ENCODE results near the gene GIMAP5.

The GIMAP5 gene

DNA sequence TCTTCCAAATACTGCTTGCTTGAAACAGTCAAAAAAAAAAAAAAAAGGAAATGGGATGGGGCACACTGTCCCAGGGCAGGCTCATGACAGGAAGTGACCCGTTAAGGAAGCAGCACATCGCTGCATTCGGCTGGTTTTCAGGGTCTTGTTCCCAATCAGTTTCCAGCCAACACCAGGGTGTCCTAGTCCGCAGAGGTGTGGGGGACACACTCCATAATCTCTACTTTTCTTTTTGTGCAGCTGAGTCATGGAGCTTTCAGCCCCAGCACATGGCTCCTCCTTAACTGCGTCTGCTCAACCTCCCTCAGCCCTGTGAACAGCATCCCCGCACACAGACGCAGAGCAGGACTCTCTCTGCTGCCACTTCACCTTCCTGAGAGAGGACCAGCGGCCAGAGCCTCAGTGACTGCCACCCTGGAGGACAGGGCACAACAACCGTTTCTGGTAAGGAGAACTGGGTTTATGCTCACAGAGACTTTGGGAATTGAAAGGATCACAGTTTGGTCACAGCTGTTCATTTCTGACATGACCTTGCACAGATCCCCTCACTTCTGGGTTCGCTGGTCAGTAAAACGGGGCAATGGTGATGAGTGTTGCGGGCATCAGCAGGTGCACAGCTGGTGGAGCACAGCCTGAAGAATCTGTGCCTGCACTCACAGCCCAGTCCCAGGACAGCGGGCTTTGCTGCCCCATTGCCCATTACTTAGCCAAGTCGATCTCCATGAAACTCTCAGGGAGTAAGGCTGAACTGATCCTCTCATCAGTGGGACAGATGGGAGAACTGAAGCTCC is at the start of gene GIMAP5:
TSS of gene GIMAP5 (plus strand) at position 154 of the 791 bp plus-strand sequence. CDS start 3,467 bp downstream, outside the sequence.
- DNase-seq, result peak; percentile 56

DNA sequence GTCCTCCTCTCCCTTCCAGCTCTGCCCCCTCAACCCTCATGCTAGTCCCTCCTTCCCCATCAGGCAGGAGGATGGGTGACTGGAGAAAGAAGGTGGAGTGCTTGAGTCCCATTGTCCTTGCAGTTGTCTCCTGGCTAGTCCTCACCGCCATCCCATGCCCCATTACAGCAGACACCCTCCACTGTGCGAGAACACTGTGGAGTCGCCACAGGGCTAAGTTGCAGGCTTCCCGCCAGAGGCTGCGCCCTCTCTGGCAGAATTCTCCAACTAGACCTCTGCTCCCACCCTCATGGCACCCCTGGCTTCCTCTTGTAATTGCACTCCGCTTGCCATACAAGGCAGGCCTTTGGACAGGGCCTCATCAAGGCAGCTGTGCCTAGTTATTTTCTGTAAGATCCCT is 48.6 kb upstream of the GIMAP5 start:
- no peak for DNase-seq

DNA sequence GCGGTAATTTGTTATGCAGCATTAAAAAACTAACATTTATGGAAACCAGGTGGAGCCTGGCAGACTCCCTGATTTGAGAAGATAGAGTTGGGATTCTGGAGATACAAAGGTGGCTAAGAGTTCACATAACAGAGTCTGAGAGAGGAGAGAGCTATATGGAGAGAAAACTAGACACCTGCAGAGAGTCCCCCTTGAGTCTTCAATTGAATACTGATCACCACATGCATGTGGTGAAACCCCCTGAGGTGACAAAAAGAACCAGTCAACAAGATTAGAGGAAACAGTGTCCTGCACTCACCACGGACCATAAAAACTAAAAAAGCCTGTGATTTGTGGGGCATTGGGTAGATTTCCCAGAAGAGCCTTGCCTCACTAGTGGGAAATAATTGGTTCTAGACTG is 41.6 kb upstream of the GIMAP5 start:
- DNase-seq, result no peak

DNA sequence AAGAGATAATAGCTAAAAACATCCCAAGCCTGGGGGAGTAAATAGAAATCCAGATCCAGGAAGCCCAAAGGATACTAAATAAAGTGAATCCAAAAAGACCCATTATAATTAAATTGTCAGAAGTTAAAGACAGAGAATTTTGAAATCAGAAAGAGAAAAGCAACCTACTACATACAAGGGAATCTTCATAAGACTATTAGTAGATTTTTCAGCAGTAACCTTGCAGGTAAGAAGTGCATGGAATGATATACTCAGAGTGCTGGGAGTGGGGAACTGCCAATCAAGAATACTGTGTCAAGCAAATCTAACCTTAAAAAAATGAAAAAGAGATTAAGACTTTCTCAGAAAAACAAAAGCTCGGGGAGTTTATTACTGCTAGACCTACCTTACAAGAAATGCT is 34.0 kb upstream of the GIMAP5 start:
- no peak for DNase-seq

DNA sequence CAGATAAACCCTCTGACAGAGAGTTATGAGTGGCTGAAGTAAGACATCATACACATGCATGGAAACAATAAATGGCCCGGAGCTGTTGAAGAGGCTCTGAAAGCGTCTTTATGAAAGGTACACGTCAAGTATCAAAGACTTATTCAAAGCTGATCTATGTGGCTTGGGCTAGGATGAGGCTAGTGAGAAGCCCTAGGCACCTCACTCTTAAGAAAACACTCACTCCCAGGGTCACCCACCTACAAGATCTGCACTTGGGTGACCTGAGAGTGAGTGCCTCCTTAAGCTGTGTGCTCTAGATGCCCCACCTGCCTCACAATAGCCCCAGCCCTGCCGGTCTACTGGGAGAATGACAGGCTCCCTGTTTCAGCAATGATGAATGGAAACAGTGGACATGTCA is 21.9 kb upstream of the GIMAP5 start:
- DNase-seq, result peak; percentile 21

DNA sequence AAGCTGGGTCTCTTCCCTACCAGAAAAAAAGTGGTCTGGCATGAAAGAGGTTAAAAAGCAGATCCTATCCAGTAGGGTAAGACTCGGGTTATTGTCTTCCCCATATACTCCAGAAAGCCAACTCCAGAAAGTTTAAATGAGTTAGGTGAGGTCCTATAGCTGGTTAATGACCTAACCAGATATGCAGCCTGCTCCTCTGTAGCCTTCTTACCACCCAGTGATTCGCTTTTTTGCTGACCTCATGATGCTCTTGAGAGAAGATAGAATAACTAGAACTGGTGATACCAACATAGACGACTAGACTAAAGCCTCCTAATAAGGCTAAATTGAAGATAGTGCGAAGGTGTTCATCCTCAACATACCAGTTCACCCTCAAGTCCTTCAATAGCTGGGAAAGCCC is 21.5 kb upstream of the GIMAP5 start:
- DNase-seq, result no peak

DNA sequence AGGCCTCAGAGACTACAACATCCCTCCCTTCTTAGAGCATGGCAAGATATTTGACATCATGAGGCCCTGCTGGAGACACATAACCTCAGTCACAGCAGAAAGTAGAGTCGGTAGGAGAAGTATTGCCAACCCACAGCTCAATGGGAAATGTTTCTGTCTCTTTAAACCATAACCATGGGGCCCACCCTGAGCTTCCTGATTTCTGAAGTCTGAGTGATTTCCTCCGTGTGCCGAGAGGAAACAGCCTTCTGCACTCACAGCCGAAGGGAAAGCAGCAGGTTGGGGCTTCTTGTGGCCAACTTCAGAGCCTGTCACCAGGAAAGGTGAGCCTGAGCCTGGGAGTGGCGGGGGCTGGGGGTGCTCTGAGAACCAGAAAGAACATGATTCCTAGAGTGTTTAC is 20.9 kb upstream of the GIMAP5 start, which contains the start of gene GIMAP1:
TSS of gene GIMAP1 (plus strand) at position 246 of the 400 bp plus-strand sequence. CDS start 2,435 bp downstream, outside the sequence.
- peak; percentile 60 for DNase-seq

DNA sequence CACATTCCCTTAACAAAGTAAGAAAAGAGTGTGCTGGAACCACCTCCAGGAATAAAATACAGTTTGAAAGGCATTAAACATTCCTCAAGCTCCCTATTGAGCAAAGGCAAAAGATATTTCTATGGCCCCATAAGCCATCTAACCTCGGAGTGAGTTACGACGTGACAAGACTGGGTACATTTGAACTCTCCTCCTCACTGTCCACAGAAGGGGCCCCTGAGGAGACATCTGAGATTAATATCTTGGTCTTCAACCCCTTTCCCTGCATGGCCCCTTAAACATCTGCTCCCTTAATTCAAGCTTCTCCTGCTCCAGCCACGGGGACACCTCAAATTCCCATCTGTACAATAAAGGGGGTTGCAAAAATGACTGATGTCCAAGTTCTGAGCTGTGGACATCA is 20.3 kb upstream of the GIMAP5 start:
- DNase-seq, result no peak

DNA sequence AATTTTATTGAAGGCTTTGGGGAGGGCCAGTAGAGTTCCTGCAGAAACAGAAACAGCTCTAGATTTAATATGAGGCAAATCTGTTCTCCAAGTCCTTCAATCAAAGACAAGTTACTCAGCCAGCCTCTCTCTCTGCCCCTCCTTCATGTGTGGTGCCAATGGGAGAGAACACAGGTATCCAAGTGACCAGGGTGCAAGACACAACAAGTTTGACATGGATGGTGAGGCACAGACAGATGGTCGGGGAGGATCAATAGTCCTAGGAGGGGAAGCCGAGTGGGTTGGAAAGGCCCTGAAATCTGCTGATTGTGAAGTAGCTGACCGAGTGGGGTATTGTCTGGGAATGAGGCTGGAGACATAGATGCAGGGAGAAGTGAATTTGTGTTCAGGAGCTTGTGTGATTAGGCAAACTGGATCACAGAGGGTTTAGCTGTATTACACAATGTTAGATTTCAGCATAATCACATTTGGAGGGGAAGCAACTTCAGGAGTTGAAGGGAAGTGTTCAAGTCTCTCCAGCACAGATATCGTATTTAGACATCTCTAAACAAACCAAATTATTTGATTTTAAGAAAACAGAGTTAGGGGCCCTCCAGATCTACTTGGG is 19.3 kb upstream of the GIMAP5 start:
- no peak for DNase-seq

DNA sequence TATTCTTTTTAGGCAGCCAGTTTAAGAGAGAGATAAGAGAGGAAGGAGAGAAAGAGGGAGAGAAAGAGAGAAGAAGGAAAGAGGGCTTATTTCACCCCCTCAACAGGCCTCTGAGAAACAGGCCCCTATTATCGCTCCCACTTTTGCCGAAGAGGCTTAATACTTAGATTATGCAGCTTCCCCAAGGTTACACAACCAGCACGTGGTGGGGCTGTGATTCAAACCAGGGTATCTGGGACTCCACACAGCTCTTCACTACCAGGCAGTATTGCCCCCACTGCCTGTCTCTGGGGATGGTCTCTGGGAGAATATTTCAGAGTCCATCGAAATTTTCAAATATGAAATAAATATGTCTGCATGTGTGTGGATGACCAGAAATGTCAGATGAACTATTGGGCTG is 17.8 kb upstream of the GIMAP5 start:
- DNase-seq, result no peak

DNA sequence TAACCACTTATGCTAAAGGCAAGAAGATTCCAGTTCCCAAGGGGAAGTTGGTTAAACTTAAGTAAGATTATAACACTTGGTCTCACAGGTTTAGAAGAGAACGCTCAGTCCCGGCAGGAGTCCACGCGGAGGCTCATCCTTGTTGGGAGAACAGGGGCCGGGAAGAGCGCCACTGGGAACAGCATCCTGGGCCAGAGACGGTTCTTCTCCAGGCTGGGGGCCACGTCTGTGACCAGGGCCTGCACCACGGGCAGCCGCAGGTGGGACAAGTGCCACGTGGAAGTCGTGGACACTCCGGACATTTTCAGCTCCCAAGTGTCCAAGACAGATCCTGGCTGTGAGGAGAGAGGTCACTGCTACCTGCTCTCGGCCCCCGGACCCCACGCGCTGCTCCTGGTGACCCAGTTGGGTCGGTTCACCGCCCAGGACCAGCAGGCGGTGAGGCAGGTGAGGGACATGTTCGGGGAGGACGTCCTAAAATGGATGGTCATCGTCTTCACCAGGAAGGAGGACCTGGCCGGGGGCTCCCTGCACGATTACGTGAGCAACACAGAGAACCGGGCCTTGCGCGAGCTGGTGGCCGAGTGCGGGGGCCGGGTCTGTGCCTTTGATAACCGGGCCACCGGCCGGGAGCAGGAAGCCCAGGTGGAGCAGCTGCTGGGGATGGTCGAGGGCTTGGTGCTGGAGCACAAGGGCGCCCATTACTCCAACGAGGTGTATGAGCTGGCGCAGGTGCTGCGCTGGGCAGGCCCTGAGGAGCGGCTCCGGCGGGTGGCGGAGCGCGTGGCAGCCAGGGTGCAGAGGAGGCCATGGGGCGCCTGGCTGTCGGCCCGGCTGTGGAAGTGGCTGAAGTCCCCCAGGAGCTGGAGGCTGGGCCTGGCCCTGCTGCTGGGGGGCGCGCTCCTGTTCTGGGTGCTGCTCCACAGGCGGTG is 17.0 kb upstream of the GIMAP5 start:
- no peak for DNase-seq

DNA sequence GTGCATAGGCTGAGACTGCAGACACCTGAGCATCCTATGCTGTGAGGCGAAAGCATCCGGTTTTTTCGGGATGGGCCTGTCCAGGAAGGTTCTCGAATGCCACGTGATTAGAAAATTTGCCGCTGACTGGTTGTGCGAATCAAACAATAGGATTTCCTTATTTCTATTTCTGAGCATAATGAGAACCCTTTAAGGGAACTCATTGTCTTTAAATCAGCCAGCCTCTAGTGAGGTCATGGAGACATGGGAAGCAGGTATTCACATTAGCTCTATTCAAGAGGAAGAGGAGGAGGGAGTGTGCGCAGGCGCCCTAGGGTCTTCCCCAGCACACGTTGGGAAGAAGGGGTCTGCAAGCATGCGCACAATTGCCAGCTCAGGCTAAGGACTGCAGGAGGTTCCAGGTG is 15.2 kb upstream of the GIMAP5 start:
- no peak for DNase-seq

DNA sequence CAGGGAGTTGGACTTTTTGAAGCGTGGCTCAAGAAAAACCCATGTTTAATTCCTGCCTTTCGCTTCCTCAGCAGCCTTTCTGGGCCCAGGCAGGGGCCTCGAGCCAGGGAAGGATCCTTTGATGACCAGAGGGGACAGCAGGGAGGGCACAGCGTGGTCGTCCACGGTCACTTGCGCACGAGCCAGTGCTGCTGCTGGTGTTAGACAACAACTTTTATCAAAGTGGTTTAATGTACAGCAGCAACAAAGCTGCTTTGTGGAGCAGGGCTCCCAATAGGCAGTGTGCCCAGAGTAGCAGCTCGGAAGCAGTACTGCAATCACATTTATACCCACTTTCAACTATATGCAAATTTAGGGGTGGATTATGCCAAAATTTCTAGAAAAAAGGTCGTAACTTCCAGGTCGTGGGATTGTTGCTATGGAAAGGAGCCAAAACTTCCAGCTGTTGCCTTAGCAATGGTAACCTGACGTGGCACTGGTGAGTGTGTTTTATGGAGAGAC is 14.7 kb upstream of the GIMAP5 start:
- DNase-seq, result no peak

DNA sequence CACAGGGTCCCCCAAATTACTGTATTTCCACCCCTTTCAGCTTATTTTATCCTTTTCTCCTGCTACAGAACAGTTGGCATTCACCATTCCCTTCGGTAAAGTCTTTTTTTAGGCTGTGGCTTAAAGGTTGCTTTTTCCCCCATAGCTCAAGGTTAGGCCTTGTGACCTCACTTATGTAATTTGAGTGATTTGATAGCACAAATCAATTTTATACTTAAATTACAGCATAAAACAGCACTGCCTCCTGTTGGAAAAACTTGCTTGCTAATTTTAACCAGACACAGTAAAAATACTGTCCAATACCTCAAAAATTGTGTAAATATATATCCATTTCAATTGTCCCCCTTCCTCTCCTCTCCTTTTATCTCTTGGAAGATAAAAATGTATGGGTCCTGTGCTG is 13.8 kb upstream of the GIMAP5 start:
- DNase-seq, result no peak

DNA sequence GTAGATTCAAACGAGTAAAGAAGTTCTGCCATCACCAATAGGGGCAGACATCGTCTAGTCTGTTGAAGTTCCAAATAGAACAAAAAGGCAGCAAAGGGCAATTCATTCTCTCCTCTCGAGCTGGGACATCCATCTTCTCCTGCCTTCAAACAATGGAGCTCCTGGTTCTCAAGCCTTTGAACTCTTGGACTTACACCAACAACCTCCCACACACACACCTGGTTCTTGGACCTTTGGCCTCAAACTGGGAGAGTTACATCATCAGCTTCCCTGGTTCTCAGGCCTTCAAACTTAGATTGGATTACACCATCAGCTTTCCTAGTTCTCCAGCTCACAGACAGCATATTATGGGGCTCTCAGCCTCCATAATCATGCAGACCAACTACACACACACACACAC is 9.8 kb upstream of the GIMAP5 start:
- no peak for DNase-seq

DNA sequence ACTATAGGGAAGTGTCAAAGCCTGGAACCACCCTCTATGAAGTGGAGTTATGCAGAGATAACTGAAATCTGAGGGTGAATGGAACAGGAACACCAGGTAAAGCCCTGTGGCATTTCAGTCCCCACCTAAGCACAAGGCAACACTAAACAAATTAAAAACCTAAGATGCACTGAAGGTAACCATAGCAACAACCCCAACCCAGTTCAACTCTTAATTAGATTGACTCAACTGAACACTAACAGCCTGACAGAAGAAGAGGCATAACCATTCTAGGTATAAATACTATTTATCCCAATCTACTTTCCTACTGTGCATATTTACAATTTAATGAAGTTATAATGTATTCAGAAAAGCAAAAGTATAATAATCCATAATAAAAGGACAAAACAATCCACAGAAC is 9.2 kb upstream of the GIMAP5 start:
- no peak for DNase-seq

DNA sequence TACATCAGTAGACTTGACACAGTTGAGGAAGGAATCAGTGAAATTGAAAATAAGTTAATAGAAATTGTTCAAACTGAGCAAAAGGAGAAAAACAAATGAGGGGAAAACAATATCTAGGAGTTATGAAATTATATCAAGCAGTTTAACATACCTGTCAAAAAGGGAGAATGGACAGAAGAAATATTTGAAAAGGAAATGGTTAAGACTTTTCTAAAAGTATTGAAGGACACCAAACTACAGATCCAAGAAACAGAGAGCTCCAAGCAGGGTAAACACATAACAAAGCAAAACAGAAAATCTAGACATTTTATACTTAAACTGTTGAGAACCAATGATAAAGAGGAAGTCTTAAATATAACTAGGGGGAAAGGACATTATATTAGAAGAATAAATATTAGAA is 8.6 kb upstream of the GIMAP5 start:
- DNase-seq, result no peak

DNA sequence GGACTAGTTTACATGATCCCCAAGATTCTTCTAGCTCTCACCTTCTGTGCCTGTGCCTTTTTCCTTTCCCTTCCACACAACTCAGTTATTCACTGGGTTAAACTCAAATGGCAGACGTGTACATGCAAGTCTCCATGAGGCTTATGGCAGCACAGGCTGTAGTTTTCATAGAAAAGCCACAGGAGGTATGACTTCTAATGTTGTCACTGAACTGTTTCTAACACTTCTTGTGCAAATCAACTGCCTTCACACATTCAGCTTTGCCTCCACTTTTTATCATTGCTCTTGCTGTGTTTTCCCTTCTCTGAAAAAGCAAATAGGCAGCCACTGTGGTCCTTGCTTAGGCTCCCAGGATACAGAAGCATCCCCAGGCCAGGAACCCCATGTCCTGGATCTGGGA is 5.3 kb upstream of the GIMAP5 start:
- no peak for DNase-seq

DNA sequence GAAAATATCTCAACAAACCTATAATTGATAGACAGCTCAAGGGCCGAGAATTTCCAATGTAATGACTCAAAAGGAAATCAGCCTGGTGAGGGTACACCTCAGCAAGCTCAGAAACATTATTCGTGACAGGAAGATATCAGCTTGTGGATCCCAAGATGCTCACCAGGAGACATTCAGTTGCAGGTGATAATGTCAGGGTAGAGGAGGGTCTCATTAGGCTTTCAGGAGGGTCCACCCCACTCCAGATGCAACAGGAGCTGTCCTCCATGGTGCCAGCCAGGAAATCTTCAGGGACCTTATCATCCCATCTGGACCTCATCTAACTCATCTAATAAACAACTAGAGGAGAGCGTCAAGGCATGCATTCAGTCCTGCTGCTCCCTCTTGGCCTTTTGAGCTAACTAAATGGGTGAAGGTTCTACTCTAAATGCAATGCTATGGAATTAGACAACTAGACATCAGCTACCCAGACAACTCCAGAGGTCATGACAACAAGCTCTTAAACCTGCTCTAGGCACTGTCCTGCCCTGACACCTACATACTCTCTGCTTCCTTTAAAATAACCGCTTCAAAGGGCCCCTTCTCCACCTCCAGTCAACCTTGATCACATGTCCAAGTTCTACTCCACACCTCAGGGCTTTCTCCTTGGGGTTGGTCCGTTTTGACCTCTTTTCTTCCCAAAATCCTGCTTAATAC is 4.3 kb upstream of the GIMAP5 start:
- DNase-seq, result no peak

DNA sequence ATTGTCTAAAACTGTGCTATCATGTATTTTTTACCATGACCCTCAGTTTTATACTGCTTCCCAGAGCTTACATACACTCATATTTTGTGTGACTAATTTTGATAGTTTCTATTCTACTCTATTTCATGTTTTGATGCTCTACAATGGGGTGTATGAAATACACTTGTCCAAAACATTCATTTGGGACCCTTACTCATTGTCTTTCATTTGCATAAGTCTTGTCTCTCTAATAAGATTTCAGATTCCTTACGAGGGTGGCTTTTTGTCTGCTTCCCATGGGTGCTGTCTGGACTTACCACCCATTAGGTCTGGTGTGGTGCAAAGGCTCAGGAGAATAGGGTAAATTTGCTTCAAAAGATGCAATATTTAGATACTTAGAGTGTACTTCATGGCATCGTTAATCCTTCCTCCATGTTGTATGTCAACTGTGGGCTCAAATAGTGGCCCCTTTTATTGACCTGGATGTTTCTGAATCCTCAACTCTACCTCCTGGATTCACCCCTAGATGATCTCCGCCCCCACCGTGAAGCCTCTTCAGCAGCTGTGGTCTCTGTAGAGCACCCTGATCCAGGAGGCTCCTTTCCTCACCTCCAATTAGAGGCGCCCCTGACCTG is 3.6 kb upstream of the GIMAP5 start:
- no peak for DNase-seq

DNA sequence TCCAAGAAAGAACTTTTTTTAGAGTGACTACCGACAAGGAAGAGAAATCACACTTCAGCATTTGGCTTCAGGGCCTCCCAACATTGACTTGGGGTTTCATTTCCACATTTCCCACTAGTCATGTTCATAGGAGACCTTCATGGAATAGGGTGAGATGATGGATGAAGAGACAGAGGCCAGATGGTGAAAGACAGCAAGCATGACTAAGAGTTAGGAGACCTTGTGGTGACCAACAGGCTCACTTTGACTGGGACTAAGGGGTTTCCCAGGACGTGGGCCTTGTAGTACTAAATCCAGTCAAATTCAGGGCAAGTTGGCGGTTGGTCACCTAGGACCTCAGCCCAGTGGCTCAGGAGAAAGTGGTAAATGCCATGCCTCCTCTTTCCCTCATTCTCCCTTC is 3.0 kb upstream of the GIMAP5 start:
- no peak for DNase-seq

All from CD4-positive, alpha-beta T cell treated with Interleukin-15 for 1 hour (primary cell).